ENCODE data around the gene C7orf33. TPM values are rescaled to one million over a fixed set of nuclear protein-coding genes. Genes with fewer than 3 reads are reported as not detected.

C7orf33 gene
- total RNA-seq, 1 experiment from 2014 or later, result not detected

- TF ChIP-seq PRDM15 (CRISPR knock-in tag; IDR thresholded peaks at IDR 0.05) (no peak), HMGA2 (CRISPR knock-in tag; IDR thresholded peaks at IDR 0.05) (no peak), AFF4 (CRISPR knock-in tag; IDR thresholded peaks at IDR 0.05; ENCODE audit: borderline replicate concordance) (no peak), GABPB1 (CRISPR knock-in tag; IDR thresholded peaks at IDR 0.05) (no peak), FOXP1 (CRISPR knock-in tag; IDR thresholded peaks at IDR 0.05; ENCODE audit: borderline replicate concordance) (no peak)
- TF ChIP-seq, protein P1, sequence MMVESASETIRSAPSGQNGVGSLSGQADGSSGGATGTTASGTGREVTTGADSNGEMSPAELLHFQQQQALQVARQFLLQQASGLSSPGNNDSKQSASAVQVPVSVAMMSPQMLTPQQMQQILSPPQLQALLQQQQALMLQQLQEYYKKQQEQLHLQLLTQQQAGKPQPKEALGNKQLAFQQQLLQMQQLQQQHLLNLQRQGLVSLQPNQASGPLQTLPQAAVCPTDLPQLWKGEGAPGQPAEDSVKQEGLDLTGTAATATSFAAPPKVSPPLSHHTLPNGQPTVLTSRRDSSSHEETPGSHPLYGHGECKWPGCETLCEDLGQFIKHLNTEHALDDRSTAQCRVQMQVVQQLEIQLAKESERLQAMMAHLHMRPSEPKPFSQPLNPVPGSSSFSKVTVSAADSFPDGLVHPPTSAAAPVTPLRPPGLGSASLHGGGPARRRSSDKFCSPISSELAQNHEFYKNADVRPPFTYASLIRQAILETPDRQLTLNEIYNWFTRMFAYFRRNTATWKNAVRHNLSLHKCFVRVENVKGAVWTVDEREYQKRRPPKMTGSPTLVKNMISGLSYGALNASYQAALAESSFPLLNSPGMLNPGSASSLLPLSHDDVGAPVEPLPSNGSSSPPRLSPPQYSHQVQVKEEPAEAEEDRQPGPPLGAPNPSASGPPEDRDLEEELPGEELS (CRISPR knock-in tag; IDR thresholded peaks at IDR 0.05), result no peak
Measured at GRCh38 chr7:148622887-148623585, 32.5 kb downstream of the C7orf33 start (continued).

- Mint-ChIP-seq H3K27ac (peak overlapping the region; percentile 80; the same call in 1 of the 2 replicates), H3K4me1 (peaks cover 40% of the 10 kb centered on the region), H3K9me3 (peaks cover 2% of the 10 kb centered on the region), H3K27me3 (ENCODE audit: low read depth) (no peaks in the 10 kb centered on the region; the same call in 1 of the 2 replicates), H3K4me3 (no peak overlapping the region), H3K36me3 (0 out of 2 replicates have a peak, but pooled peaks cover 3% of the 10 kb centered on the region)
- ChIA-PET POLR2A (interaction anchor here (0.6 to 1.2 kb wide), 3 partner anchors 9 to 565 kb away, joined by 3 to 5 read pairs (median 3); no protein-coding TSS in a partner anchor), CTCF (interaction anchor here (2.0 kb wide), 1 partner anchor 12 kb away, joined by 9 read pairs; no protein-coding TSS in a partner anchor)
- TF ChIP-seq, protein P2, sequence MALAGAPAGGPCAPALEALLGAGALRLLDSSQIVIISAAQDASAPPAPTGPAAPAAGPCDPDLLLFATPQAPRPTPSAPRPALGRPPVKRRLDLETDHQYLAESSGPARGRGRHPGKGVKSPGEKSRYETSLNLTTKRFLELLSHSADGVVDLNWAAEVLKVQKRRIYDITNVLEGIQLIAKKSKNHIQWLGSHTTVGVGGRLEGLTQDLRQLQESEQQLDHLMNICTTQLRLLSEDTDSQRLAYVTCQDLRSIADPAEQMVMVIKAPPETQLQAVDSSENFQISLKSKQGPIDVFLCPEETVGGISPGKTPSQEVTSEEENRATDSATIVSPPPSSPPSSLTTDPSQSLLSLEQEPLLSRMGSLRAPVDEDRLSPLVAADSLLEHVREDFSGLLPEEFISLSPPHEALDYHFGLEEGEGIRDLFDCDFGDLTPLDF (CRISPR knock-in tag; IDR thresholded peaks at IDR 0.05), result no peak
- TF ChIP-seq PREB (CRISPR knock-in tag; IDR thresholded peaks at IDR 0.05; ENCODE audit: borderline replicate concordance) (no peak), CREB1 (CRISPR knock-in tag; IDR thresholded peaks at IDR 0.05) (no peak), SOX15 (CRISPR knock-in tag; IDR thresholded peaks at IDR 0.05) (no peak)
- TF ChIP-seq, protein P3, sequence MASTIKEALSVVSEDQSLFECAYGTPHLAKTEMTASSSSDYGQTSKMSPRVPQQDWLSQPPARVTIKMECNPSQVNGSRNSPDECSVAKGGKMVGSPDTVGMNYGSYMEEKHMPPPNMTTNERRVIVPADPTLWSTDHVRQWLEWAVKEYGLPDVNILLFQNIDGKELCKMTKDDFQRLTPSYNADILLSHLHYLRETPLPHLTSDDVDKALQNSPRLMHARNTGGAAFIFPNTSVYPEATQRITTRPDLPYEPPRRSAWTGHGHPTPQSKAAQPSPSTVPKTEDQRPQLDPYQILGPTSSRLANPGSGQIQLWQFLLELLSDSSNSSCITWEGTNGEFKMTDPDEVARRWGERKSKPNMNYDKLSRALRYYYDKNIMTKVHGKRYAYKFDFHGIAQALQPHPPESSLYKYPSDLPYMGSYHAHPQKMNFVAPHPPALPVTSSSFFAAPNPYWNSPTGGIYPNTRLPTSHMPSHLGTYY (CRISPR knock-in tag; IDR thresholded peaks at IDR 0.05), result no peak
- DNase-seq (ENCODE audit: low spot score), result no peak
- ATAC-seq, result no peak
Measured at GRCh38 chr7:148623586-148624282, 33.2 kb downstream of the C7orf33 start.
